WI38 (cell line): ENCODE results near the gene HBP1.
"Not testable (repeated sequence)": the region's sequence is repeated elsewhere in the genome, so short reads cannot be mapped to it uniquely, and the experiment has no call there.

ENCODE experiments used
- H3K4me3 ChIP-seq: 2 replicates; pipeline ENCODE4 v1.5.1; 2011; ENCODE audit warnings: low read depth, mild to moderate bottlenecking, control low read depth, low read length
- TF ChIP-seq, protein P1 (sequence below): IDR thresholded peaks from 2 replicates; pipeline ENCODE4 v1.5.1; 2012; ENCODE audit warnings: low read depth, mild to moderate bottlenecking, control low read depth, low read length

Gene HBP1

DNA sequence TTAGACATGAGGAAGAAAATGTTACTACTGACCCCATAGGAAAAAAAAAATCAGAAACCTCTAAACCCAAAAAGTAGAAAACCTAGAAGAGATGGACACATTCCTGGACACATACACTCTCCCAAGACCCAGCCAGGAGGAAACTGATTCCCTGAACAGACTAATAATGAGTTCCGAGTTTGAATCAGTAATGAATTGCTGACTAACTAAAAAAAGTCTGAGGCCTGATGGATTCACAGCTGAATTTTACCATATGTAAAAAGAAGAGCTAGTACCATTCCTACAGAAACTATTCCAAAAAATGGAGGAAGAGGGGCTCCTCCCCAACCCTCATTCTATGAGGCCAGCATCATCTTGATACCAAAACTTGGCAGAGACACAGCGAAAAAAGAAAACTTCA, 75.8 kb downstream of the HBP1 start:
- TF ChIP-seq, protein P1, sequence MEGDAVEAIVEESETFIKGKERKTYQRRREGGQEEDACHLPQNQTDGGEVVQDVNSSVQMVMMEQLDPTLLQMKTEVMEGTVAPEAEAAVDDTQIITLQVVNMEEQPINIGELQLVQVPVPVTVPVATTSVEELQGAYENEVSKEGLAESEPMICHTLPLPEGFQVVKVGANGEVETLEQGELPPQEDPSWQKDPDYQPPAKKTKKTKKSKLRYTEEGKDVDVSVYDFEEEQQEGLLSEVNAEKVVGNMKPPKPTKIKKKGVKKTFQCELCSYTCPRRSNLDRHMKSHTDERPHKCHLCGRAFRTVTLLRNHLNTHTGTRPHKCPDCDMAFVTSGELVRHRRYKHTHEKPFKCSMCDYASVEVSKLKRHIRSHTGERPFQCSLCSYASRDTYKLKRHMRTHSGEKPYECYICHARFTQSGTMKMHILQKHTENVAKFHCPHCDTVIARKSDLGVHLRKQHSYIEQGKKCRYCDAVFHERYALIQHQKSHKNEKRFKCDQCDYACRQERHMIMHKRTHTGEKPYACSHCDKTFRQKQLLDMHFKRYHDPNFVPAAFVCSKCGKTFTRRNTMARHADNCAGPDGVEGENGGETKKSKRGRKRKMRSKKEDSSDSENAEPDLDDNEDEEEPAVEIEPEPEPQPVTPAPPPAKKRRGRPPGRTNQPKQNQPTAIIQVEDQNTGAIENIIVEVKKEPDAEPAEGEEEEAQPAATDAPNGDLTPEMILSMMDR = no peak
- no peak overlapping the region for H3K4me3 ChIP-seq

DNA sequence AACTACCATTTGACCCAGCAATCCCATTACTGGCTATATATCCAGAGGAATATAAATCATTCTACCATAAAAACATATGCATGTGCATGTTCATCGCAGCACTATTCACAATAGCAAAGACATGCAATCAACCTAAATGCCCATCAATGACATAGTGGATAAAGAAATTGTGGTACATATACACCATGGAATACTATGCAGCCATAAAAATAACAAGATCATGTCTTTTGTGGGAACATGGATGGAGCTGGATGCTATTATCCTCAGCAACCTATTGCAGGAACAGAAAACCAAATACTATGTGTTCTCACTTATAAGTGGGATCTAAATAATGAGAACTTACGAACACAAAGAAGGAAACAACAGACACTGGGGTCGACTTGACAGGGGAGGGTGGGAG, 78.0 kb downstream of the HBP1 start:
- H3K4me3 ChIP-seq = not testable (repeated sequence)

DNA sequence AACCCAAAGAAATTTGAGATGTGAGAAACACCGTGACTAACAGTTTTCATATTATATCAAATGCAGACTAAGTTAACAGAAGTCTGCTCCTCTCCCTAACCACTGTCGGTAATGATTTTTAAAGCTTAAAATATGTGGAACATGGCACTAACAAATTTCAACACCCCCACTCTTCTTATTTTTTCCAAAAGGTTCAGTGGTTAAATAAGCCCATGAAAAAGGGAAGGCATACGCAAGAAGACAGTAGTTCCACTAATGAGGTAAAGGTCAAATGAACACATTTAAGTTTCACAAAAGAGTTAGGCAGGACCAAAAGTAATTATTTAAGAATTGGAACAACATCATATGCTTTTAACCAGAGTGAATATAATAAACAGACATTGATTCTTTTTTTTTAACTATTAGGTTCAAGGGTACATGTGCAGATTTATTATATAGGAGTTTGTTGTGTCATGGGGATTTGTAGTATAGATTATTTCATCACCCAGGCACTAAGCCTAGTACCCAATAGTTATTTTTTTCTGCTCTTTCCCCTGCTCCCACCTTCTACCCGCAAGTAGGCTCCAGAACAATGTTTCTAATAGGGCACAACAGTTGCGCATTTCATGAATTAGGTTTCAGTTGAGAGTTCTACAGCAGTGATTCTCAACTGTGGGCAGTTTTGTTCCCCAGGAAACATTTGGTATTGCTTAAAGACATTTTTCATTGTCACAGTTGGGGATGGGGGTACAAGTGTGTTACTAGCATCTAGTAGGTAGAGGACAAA, 79.9 kb downstream of the HBP1 start:
- TF ChIP-seq, protein P1 = no peak
- no peak overlapping the region for H3K4me3 ChIP-seq

DNA sequence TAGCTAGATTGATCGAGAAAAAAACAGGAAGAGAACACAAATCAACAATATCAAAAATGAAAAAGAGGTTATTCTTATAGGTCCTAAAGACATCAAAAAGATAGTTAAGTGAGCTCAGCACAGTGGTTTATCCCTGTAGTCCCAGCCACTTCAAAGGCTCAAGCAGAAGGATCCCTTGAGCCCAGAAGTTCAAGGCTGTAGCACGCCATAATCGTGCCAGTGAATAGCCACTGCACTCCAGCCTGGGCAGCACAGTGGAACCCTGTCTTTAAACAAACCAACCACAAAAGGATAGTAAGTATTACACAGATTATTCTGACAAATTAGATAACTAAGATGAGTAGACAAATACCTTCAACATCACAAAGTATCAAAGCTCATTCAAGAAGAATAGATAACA, 83.2 kb downstream of the HBP1 start:
- TF ChIP-seq, protein P1 = no peak
- H3K4me3 ChIP-seq = no peak overlapping the region
